Caco-2 (cell line): ENCODE measurements around the gene TTC13. TPM values are rescaled to one million over a fixed set of nuclear protein-coding genes. Genes with fewer than 3 reads are reported as not detected.

Experiments
- BruUV-seq: library from RNA; stranded (reverse); fragments of 400-500 nt; replicated peaks from 2 replicates; lab custom pipeline; 2021; lab: Mats Ljungman, UMichigan
- CTCF ChIA-PET: fragments of 300-600 bp; sonication (Branson Sonifier 250); formaldehyde crosslinking; loops from one replicate; lab custom pipeline; 2022; ENCODE audit warnings: antibody characterized with exemption; lab: Charles Lee
- POLR2A ChIA-PET: fragments of 300-600 bp; sonication (Branson Sonifier 250); formaldehyde crosslinking; loops from one replicate; lab custom pipeline; 2022; ENCODE audit warnings: antibody characterized with exemption; lab: Charles Lee
- DNase-seq, 2 experiments: peaks; one replicate each; pipeline versions ENCODE4 v3.0.0 to v3.0.0-alpha.2; 2020 to 2022
- H3K27me3 ChIP-seq: replicated peaks from 2 replicates; pipeline ENCODE4 v1.6.0; 2011; ENCODE audit warnings: low read length; ENCODE audit not compliant: control insufficient read depth, insufficient read depth
- H3K36me3 ChIP-seq: 2 replicates; pipeline ENCODE4 v1.5.1; 2011; ENCODE audit warnings: low read length; ENCODE audit not compliant: control insufficient read depth, insufficient read depth
- H3K4me1 ChIP-seq: fragments of 250-450 bp; sonication (Bioruptor Pico); 2 replicates; pipeline ENCODE4 v1.5.1; 2020; ENCODE audit warnings: mild to moderate bottlenecking
- H3K4me3 ChIP-seq: 2 replicates; pipeline ENCODE4 v1.5.1; 2011; ENCODE audit warnings: low read depth, mild to moderate bottlenecking, control low read depth, low read length
- H3K9me3 ChIP-seq: fragments of 250-450 bp; sonication (Bioruptor Pico); 2 replicates; pipeline ENCODE4 v1.5.1; 2020; ENCODE audit warnings: mild to moderate bottlenecking, moderate library complexity
- H3K27ac Mint-ChIP-seq: one replicate; pipeline ENCODE4 v1.8.0; 2022; ENCODE audit warnings: mixed read lengths; ENCODE audit not compliant: unreplicated experiment
- H3K27me3 Mint-ChIP-seq: one replicate; pipeline ENCODE4 v1.8.0; 2022; ENCODE audit warnings: mixed read lengths; ENCODE audit not compliant: insufficient read depth, unreplicated experiment
- H3K36me3 Mint-ChIP-seq: one replicate; pipeline ENCODE4 v1.8.0; 2022; ENCODE audit warnings: mild to moderate bottlenecking, mixed read lengths; ENCODE audit not compliant: insufficient read depth, unreplicated experiment
- H3K4me1 Mint-ChIP-seq: one replicate; pipeline ENCODE4 v1.8.0; 2022; ENCODE audit warnings: low read depth, mixed read lengths; ENCODE audit not compliant: unreplicated experiment
- H3K4me3 Mint-ChIP-seq: one replicate; pipeline ENCODE4 v1.8.0; 2022; ENCODE audit warnings: mild to moderate bottlenecking, moderate library complexity, mixed read lengths; ENCODE audit not compliant: unreplicated experiment
- H3K9me3 Mint-ChIP-seq: one replicate; pipeline ENCODE4 v1.8.0; 2022; ENCODE audit warnings: mixed read lengths; ENCODE audit not compliant: unreplicated experiment
- intact Hi-C: fragments of 100-400 bp; cut with micrococcal nuclease; formaldehyde crosslinking; loops from one replicate; pipeline ENCODE4 v1.10.0; 2022; ENCODE audit not compliant: unreplicated experiment
- total RNA-seq: library from RNA; stranded (reverse); gene quantifications from 2 replicates; pipeline ENCODE4 v1.2.3, GENCODE V29; 2022
- TF ChIP-seq, protein P1 (sequence below), 2 experiments: fragments of 200-600 bp in 1 of 2; IDR thresholded peaks; 1 replicate in 1 of 2; 2 replicates in 1 of 2; pipeline versions ENCODE4 v1.5.1 to v1.8.0; 2011 to 2022; ENCODE audit warnings: antibody characterized with exemption in 1 of 2, control low read depth in 1 of 2, inconsistent platforms in 1 of 2, low read depth in 1 of 2, low read length in 1 of 2, mild to moderate bottlenecking in 1 of 2, moderate library complexity in 1 of 2; ENCODE audit not compliant: insufficient read depth in 1 of 2, severe bottlenecking in 1 of 2, unreplicated experiment in 1 of 2

The TTC13 gene
- total RNA-seq, 1 experiment from 2014 or later, result 57.6 TPM

DNA sequence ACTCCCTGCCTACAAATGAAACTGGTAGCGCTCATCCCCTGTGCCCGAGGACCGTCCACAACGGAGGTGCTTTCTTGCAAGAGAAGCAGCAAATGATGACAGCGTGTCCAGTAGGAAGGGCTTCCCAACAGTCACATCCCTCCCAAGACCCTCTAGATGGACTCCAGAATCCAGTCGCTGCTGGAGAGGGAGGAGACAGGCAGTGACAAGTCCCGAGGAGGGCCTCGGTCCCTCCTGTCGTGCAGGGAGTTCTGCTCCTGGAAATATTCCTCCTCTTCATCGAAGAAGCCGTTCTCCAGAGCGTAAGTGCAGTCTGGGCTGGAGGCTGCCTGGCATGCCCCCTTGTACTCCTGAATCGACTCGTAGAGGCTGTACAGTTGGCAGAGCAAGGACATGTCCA, 41.0 kb upstream of the TTC13 start:
- POLR2A ChIA-PET, result no interaction called here
- Mint-ChIP-seq H3K4me3 (no peak overlapping the region), H3K4me1 (no peaks in the 10 kb centered on the region), H3K9me3 (no peaks in the 10 kb centered on the region), H3K36me3 (peaks cover 33% of the 10 kb centered on the region), H3K27ac (no peak overlapping the region), H3K27me3 (no peaks in the 10 kb centered on the region)
- no TSS peak for BruUV-seq
- no peaks in the 10 kb centered on the region for H3K9me3 ChIP-seq
- H3K36me3 ChIP-seq, result peaks cover 1% of the 10 kb centered on the region; the same call in 1 of the 2 replicates
- no peaks in the 10 kb centered on the region for H3K27me3 ChIP-seq
- intact Hi-C loops, result loop anchor here (10.0 kb wide), 1 partner anchor 225 kb away; no protein-coding TSS in a partner anchor
- no peak for DNase-seq
- CTCF ChIA-PET, result no interaction called here
- no peaks in the 10 kb centered on the region for H3K4me1 ChIP-seq
- TF ChIP-seq, protein P1, sequence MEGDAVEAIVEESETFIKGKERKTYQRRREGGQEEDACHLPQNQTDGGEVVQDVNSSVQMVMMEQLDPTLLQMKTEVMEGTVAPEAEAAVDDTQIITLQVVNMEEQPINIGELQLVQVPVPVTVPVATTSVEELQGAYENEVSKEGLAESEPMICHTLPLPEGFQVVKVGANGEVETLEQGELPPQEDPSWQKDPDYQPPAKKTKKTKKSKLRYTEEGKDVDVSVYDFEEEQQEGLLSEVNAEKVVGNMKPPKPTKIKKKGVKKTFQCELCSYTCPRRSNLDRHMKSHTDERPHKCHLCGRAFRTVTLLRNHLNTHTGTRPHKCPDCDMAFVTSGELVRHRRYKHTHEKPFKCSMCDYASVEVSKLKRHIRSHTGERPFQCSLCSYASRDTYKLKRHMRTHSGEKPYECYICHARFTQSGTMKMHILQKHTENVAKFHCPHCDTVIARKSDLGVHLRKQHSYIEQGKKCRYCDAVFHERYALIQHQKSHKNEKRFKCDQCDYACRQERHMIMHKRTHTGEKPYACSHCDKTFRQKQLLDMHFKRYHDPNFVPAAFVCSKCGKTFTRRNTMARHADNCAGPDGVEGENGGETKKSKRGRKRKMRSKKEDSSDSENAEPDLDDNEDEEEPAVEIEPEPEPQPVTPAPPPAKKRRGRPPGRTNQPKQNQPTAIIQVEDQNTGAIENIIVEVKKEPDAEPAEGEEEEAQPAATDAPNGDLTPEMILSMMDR (IDR thresholded peaks at IDR 0.05; ENCODE audit: insufficient read depth in 1 of 2, low read depth in 1 of 2, low read length in 1 of 2, severe bottlenecking in 1 of 2, unreplicated experiment in 1 of 2), result no peak
- H3K4me3 ChIP-seq, result no peak overlapping the region

DNA sequence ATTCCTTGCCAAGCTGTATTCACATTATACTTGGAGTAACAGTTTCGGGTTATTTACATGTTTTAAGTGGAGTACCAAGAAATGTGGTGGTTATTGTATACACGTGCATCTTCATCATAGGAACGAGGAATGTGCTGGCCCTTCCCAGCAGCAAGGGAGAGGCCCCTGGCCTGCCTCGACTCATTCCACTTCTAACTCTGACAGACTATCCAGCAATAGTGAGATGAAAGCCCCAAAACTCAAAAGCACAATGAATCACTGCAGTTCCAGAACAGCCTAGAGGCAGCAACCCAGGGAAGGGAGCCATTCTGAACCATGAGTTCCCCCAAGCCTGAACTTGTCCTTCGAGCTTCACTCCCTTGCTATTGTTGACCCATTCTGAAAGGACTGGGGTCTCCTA, 38.3 kb upstream of the TTC13 start:
- CTCF ChIA-PET, result no interaction called here
- no peak for DNase-seq
- TF ChIP-seq, protein P1 (IDR thresholded peaks at IDR 0.05; ENCODE audit: insufficient read depth in 1 of 2, low read depth in 1 of 2, low read length in 1 of 2, severe bottlenecking in 1 of 2, unreplicated experiment in 1 of 2), result no peak
- Histone ChIP-seq H3K4me1 (no peaks in the 10 kb centered on the region), H3K36me3 (peaks cover 1% of the 10 kb centered on the region; the same call in 1 of the 2 replicates), H3K4me3 (no peak overlapping the region), H3K27me3 (no peaks in the 10 kb centered on the region), H3K9me3 (no peaks in the 10 kb centered on the region)
- POLR2A ChIA-PET, result no interaction called here
- H3K4me3 Mint-ChIP-seq, result no peak overlapping the region
- no TSS peak for BruUV-seq
- H3K36me3 Mint-ChIP-seq, result peaks cover 24% of the 10 kb centered on the region
- no peak overlapping the region for H3K27ac Mint-ChIP-seq
- no peaks in the 10 kb centered on the region for H3K4me1 Mint-ChIP-seq
- no peaks in the 10 kb centered on the region for H3K9me3 Mint-ChIP-seq
- H3K27me3 Mint-ChIP-seq, result no peaks in the 10 kb centered on the region
- intact Hi-C loops, result loop anchor here (10.0 kb wide), 1 partner anchor 222 kb away; no protein-coding TSS in a partner anchor

DNA sequence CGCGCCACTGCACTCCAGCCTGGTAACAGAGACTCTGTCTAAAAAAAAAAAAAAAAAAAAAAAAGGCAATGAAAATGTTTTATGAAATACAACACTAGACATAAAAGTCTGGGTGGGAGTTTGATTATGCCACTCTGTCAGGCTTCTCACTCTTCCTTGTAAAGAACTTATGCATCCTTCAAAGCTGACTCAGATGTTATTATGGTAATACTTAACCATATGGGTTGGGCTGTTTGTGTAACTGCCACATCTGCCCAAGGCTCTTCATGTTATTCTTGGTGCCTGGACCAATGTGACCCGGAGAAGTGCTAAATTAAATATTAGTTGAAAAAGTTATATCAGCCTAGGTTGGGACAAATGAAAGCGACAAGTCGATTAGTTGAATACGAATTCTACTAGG, 37.6 kb upstream of the TTC13 start:
- Histone ChIP-seq H3K9me3 (no peaks in the 10 kb centered on the region), H3K36me3 (peaks cover 1% of the 10 kb centered on the region; the same call in 1 of the 2 replicates), H3K27me3 (no peaks in the 10 kb centered on the region), H3K4me1 (no peaks in the 10 kb centered on the region), H3K4me3 (no peak overlapping the region)
- Mint-ChIP-seq H3K27ac (no peak overlapping the region), H3K4me1 (no peaks in the 10 kb centered on the region), H3K27me3 (no peaks in the 10 kb centered on the region), H3K36me3 (peaks cover 18% of the 10 kb centered on the region), H3K9me3 (no peaks in the 10 kb centered on the region), H3K4me3 (no peak overlapping the region)
- no TSS peak for BruUV-seq
- TF ChIP-seq, protein P1 (IDR thresholded peaks at IDR 0.05; ENCODE audit: insufficient read depth in 1 of 2, low read depth in 1 of 2, low read length in 1 of 2, severe bottlenecking in 1 of 2, unreplicated experiment in 1 of 2), result no peak
- DNase-seq, result no peak
- CTCF ChIA-PET, result interaction anchor here (1.9 kb wide), 2 partner anchors 76 to 190 kb away, joined by 7 to 8 read pairs; no protein-coding TSS in a partner anchor
- intact Hi-C loops, result loop anchor here (10.0 kb wide), 1 partner anchor 221 kb away; no protein-coding TSS in a partner anchor
- POLR2A ChIA-PET, result no interaction called here
